Myocyte (in vitro differentiated cells): ENCODE data around the gene RNF130. TPM values are rescaled to one million over a fixed set of nuclear protein-coding genes. Genes with fewer than 3 reads are reported as not detected.
A peak's percentile ranks its signal among the peaks of the same experiment; 100 is the strongest.

Experiments
- DNase-seq: peaks from one replicate; pipeline ENCODE4 v3.0.0-alpha.2; 2012; ENCODE audit warnings: low read depth
- polyA plus RNA-seq: library from polyadenylated mRNA; unstranded; fragments of >200 nt; gene quantifications from one replicate; pipeline ENCODE4 v1.2.1, GENCODE V29; 2012; ENCODE audit warnings: missing spikeins
- total RNA-seq: library from RNA; depleted of rRNA; stranded (reverse); fragments of >200 nt; gene quantifications from 2 replicates; pipeline ENCODE4 v1.2.3, GENCODE V29; 2014

RNF130 gene
- 32.4 and 36.8 TPM in 2 replicates for total RNA-seq
- 23.6 TPM for polyA plus RNA-seq

- peak; percentile 94 for DNase-seq
Observed at GRCh38 chr5:180071531-180072255, at the start of gene RNF130. TSS of gene RNF130 (minus strand) at chr5:180071759. CDS start at chr5:180071702, 57 bp downstream.

- no peak for DNase-seq
Observed at GRCh38 chr5:180120237-180121101, 48.9 kb upstream of the RNF130 start.

DNA sequence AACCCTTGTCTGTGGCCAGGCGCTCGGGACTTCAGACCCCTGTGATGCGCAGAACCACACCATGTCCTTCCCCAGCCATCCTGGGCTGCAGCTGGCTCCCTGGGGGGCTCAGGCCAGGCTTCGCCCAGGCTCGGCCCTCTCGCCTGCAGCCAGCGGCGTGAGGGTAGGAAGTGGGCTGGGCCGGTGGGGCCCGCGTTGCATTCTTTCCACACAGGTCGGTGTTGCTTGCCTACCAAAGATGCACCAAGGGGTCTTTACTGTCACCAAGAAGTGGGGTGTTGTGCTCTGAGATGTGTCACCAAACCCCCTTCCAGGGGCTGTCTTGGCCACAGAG is 48.3 kb upstream of the RNF130 start:
- no peak for DNase-seq

- no peak for DNase-seq
Observed at GRCh38 chr5:180119031-180119902, 47.7 kb upstream of the RNF130 start.

- no peak for DNase-seq
Observed at GRCh38 chr5:180118391-180118791, 46.8 kb upstream of the RNF130 start.

DNA sequence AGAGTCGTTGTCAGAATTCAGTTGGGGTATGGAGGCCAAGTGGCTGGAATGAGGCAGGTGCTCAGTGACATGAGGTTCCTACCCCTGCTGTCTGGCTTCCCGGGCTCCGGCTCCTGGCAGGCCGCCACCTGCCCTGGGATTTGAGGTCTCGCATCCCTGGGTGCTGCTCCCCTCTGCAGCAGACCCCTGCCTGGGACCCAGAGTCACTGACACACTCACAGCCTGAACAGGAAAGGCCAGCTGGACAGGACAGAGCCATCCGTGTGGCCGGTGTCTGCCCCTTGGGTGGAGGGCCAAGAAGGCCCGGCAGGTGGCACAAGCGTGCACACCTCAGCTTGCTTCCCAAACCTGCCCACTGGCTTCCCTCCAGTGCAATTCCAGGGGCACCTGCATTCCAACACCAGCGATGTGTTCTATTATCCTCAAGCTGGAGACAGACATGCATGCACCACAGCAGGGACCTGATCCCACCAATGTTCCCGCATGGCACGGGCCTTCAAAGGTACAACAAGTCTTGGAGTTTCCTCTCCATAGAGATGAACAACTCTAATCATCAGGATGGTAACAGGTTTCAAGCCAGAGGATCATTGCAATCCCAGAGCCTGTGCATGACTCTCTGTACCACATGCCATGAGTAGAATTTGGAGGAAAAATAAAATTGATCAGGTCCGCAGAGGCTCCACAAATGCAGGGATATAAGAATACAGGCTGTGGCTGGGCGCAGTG is 45.6 kb upstream of the RNF130 start:
- no peak for DNase-seq

DNA sequence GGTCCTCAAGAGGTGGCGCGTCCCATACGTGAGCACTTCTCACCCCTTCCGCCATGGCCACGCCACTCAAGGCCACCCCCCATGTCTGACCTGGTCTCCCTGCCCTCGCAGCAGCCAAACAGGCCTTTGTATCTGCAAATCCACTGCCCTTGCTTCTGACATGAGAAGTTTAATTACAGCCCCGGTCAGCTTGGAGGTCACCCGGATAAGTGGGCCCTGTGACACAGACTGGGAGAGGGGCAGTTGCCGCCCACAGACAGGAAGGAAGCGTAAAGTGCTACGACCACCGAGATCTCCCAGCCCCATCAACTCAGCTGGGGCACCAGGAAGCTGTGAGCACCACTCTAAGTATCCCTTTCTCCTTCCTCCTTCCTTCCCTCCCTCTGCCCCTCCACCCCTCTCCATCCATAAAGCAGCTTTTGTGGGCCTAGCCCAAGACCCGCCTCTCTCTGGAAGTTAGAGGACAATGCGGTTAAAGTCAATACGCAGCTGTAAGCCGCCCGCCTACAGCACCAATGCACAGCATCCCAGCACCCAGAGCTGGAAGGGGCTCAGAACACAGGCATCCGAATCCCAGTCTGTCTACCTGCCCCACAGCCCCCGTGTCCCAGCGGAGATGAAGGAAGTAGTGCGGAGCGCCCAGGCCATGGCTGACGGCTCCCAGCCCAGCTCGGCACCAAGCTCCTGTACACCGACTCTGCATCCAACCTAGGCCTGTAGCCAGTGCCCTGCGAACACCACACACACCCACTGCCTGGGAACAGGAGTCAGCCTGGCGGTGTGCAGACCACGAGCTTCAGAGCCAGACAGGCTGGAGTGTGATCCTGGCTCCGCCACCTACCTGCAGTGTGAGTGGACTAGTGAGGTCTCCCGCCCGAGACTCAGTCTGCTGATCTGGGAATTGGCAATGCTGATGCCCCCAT is 44.8 kb upstream of the RNF130 start:
- DNase-seq: no peak

DNA sequence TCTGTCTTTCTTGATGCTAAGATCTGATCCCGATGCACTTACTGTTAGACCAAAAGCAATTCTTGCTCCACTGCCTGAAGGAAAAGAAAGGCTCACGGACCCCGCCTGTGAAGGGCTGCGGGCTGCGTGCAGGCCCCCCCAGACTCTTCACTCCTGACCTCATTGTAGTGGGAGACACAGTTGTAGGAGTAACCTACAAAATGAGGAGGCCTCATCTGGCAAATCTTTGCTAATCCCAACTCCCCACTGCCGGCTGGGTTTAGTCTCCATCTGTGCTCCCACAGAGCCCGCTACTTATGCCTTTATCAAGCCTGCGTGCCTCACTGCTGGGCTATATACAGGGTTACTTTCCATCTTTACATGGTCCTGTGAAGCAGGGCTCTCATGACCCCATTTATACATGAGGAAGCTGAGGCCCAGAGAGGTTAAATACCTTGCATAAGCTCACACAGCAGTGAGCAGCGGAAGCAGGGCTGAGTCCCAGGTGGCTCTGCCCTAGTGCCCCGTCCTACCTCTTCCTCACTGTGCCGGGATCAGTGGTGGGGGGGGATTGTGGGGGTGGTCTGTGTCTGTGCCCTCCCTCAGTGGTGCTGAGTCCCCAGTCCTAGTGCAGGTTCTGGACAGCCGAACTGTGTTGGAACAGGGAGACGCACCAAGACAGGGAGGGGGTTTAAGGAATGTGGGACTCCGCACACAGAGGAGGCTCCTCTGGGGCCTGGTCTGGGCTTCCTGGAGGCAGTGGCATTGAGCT is 43.9 kb upstream of the RNF130 start:
- no peak for DNase-seq

DNA sequence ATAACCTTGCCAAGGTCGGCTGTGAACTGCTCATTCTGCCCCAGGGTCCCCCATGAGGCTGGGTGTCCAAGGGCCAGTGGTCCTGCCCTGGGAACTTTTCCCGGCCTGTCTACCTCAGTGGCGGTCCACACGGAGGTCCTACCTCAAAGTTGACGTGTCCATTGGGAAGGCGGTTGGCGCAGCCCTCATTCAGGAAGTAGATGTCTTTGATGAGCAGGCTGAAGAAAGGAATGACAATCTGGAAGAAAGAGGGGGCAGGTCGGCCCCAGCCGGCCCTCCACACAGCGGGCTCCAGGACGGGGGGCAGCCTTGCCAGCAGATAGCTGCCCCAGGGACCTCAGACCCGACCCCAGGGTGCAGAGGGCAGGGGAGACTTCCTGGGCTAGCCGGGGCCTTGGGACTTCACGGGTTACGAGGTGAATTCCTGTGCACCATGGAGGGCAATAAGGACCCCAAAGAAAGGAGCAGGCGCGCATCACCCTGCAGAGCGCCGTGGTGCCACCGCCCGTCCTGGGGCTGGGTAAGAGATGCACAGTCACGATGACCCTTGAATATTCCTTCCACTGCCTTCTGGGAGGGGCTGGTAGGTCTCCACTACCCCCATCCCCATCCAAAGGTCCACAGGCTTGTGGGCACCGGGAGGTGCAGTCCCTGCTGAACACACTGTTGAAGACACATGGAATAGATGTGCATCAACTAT is 42.9 kb upstream of the RNF130 start:
- no peak for DNase-seq

DNA sequence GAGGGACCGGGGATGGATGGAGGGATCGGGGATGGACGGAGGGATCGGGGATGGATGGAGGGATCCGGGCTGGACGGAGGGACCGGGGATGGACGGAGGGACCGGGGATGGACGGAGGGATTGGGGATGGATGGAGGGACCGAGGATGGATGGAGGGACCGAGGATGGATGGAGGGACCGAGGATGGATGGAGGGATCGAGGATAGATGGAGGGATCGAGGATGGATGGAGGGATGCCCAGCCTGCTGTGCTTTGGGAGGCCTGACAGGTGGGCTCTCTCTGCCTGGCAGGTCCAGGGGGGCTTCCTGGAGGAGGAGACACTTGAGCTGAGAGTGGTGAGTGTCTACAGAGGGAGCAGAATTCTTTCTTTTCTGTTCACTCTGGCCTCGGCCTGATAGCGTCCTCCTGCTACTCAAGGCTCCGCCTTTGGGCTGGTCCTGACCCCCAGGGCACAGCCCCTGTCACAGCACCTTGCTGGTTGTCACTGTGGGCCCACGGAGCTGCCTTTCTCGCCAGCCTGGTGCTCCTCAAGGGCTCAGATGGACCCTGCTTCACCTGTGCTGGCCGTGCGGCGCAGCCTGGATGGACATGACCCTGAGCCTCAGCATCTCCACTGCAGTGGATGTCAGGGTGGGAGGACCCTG is 42.2 kb upstream of the RNF130 start:
- DNase-seq: no peak

DNA sequence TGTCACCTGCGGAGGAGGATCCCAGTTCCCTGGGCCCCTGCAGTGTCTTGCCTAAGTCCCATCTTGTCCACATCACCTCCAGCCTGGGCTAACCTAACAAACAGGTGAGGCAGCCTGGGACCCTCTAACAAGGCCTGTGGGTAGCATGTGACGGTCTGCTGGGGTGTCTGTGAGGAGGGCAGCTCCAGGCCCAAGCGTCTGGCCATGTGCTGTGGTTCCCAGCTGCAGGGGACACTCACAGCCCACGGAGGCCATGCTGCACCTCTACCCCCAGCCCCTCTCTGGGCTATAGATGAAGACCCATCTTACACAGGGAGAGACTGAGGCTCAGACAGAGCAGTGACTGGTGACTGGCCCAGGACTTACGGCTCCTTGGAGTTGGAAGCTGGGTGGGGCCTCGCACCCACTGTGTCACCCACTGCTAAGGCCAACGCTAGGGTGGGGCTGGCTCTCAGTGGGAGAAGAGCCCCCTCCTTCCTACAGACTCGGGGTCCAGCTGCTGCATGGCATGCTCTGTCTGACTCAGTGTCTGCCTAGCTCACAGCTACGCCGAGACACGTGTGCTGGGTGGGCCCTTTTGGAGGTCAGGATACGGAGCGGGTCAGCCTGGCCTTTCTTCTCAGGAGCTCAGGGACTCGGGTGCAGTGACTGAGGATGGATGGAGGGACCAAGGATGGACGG is 40.8 kb upstream of the RNF130 start:
- no peak for DNase-seq

GRCh38 chr5:180111273-180112002 is 39.9 kb upstream of the RNF130 start:
- DNase-seq: no peak

GRCh38 chr5:180109920-180110319 is 38.4 kb upstream of the RNF130 start:
- no peak for DNase-seq

GRCh38 chr5:180107005-180107404 is 35.4 kb upstream of the RNF130 start:
- DNase-seq: no peak

DNA sequence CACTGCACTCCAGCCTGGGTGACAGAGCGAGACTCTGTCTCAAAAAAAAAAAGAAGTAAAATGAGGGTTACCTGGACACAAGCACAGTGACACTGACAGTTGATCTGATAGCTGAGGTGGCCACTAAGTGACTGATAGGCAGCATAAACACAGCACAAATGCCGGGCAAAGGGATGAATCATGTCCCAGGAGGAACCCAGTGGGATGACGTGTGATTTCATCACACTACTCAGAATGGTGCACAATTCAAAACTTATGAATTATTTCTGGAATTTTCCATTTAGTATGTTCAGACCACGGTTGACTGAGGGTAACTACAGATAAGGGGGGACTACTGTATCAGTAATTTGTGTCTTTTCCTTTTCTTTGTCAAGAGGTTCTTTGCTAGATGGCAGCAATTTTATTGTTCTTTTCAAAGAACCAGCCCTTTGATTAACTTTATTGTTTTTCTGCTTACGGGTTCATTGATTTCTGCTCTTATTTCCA is 34.3 kb upstream of the RNF130 start:
- no peak for DNase-seq

DNA sequence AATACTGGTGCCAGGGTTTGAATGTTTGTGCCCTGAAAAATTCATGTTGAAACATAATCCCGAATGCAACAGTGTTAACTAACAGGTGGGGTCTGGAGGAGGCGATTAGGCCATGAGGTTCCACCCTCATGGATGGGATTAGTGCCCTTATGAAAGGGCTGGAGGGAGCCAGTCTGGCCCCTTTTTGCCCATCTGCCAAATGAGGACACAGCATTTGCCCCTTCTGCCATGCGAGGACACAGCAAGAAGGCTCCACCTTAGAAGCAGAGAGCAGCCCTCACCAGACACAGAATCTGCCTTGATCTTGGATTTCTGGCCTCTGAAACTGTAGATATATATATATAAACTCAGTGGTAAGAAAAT is 32.6 kb upstream of the RNF130 start:
- no peak for DNase-seq
